ENCODE results near the gene MACIR. TPM values are rescaled to one million over a fixed set of nuclear protein-coding genes. Genes with fewer than 3 reads are reported as not detected.

The MACIR gene
- total RNA-seq, 1 experiment from 2014 or later = 12.4 TPM

- TF ChIP-seq, protein P1, sequence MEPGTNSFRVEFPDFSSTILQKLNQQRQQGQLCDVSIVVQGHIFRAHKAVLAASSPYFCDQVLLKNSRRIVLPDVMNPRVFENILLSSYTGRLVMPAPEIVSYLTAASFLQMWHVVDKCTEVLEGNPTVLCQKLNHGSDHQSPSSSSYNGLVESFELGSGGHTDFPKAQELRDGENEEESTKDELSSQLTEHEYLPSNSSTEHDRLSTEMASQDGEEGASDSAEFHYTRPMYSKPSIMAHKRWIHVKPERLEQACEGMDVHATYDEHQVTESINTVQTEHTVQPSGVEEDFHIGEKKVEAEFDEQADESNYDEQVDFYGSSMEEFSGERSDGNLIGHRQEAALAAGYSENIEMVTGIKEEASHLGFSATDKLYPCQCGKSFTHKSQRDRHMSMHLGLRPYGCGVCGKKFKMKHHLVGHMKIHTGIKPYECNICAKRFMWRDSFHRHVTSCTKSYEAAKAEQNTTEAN (CRISPR knock-in tag; IDR thresholded peaks at IDR 0.05) = no peak
These were observed 2.4 kb downstream of the MACIR start (continued) for GRCh38 chr5:103260951-103261350.

GRCh38 chr5:103262422-103262871 lies 3.9 kb downstream of the MACIR start:
- H3K4me1 Mint-ChIP-seq = peaks cover 54% of the 10 kb centered on the region
- ATAC-seq (no peak), DNase-seq (ENCODE audit: low spot score) (no peak)
- POLR2A ChIA-PET = interaction anchor here (0.5 kb wide), 1 partner anchor 14 kb away, joined by 3 read pairs; no protein-coding TSS in a partner anchor
- CTCF ChIA-PET = interaction anchor here (1.5 kb wide), 1 partner anchor 38 kb away, joined by 5 read pairs; no protein-coding TSS in a partner anchor
- H3K27me3 Mint-ChIP-seq (ENCODE audit: low read depth) = no peaks in the 10 kb centered on the region
- 0 out of 2 replicates have a peak overlapping the region, but pooled peaks have one; percentile 7 for H3K27ac Mint-ChIP-seq
- H3K9me3 Mint-ChIP-seq = no peaks in the 10 kb centered on the region
- no peaks in the 10 kb centered on the region; the same call in 1 of the 2 replicates for H3K36me3 Mint-ChIP-seq
- no peak overlapping the region for H3K4me3 Mint-ChIP-seq
- TF ChIP-seq KAT7 (CRISPR knock-in tag; IDR thresholded peaks at IDR 0.05; ENCODE audit: borderline replicate concordance) = no peak
- no peak for TF ChIP-seq ATF3 (CRISPR knock-in tag; conservative IDR thresholded peaks at IDR 0.05)
- TF ChIP-seq ZMAT4 (CRISPR knock-in tag; IDR thresholded peaks at IDR 0.05) = no peak
- TF ChIP-seq FOXP4 (CRISPR knock-in tag; IDR thresholded peaks at IDR 0.05) = no peak
- TF ChIP-seq SMAD4 (CRISPR knock-in tag; IDR thresholded peaks at IDR 0.05) = no peak
- TF ChIP-seq FOXP1 (CRISPR knock-in tag; IDR thresholded peaks at IDR 0.05; ENCODE audit: borderline replicate concordance) = no peak
- TF ChIP-seq ELF4 (CRISPR knock-in tag; IDR thresholded peaks at IDR 0.05; ENCODE audit: low read depth) = no peak
- no peak for TF ChIP-seq AFF4 (CRISPR knock-in tag; IDR thresholded peaks at IDR 0.05; ENCODE audit: borderline replicate concordance)
- TF ChIP-seq, protein P2, sequence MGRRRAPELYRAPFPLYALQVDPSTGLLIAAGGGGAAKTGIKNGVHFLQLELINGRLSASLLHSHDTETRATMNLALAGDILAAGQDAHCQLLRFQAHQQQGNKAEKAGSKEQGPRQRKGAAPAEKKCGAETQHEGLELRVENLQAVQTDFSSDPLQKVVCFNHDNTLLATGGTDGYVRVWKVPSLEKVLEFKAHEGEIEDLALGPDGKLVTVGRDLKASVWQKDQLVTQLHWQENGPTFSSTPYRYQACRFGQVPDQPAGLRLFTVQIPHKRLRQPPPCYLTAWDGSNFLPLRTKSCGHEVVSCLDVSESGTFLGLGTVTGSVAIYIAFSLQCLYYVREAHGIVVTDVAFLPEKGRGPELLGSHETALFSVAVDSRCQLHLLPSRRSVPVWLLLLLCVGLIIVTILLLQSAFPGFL (CRISPR knock-in tag; IDR thresholded peaks at IDR 0.05; ENCODE audit: borderline replicate concordance) = no peak

DNA sequence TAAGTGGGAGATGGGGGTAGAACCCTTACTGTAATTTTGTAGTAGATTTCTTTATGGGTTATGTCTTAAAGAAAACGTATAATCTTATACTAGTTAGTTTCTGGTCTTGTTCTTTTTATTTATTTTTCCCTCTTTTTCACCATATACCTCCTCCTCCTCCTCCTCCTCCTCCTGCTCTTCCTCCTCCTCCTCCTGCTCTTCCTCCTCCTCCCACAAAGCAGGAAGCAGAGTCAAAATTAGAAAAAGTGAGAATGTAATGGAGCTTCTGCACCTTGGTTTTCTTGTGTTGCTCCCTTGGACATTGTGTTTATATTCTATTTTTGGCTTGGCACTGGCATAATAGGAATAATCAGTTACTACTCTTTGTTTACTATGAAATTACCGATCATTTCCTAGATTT lies 4.5 kb downstream of the MACIR start:
- peaks cover 3% of the 10 kb centered on the region for H3K36me3 Mint-ChIP-seq

More for the DNA sequence above, 4.5 kb downstream of the MACIR start:
- no peak for ATAC-seq
- Mint-ChIP-seq H3K4me3 (no peak overlapping the region), H3K4me1 (peaks cover 54% of the 10 kb centered on the region), H3K27me3 (ENCODE audit: low read depth) (no peaks in the 10 kb centered on the region), H3K27ac (0 out of 2 replicates have a peak overlapping the region, but pooled peaks have one; percentile 45), H3K9me3 (no peaks in the 10 kb centered on the region)
- CTCF ChIA-PET = interaction anchor here (0.9 to 1.5 kb wide), 2 partner anchors 39 to 178 kb away, joined by 3 to 5 read pairs; no protein-coding TSS in a partner anchor
- POLR2A ChIA-PET = interaction anchor here (0.5 kb wide), 1 partner anchor 14 kb away, joined by 3 read pairs; no protein-coding TSS in a partner anchor
- no peak for DNase-seq (ENCODE audit: low spot score)
- TF ChIP-seq NR2C2 (CRISPR knock-in tag; IDR thresholded peaks at IDR 0.05) = no peak
- TF ChIP-seq ZNF263 (CRISPR knock-in tag; IDR thresholded peaks at IDR 0.05; ENCODE audit: low read depth) = peak; percentile 57; the same call in 1 of the 2 replicates
